ENCODE results near the gene ANKRD39. TPM values are rescaled to one million over a fixed set of nuclear protein-coding genes. Genes with fewer than 3 reads are reported as not detected.
A peak's percentile ranks its signal among the peaks of the same experiment; 100 is the strongest.

ANKRD39 gene
- total RNA-seq, 1 donor from 2014 or later: 14.9 TPM

GRCh38 chr2:96838345-96839292 lies 19.2 kb downstream of the ANKRD39 start:
- peaks cover 1% of the 10 kb centered on the region for H3K27me3 Mint-ChIP-seq (ENCODE audit: unreplicated experiment)
- TF ChIP-seq CTCF (IDR thresholded peaks at IDR 0.05; ENCODE audit: unreplicated experiment): no peak
- no peaks in the 10 kb centered on the region for H3K9me3 Mint-ChIP-seq (ENCODE audit: unreplicated experiment)
- H3K4me1 Mint-ChIP-seq (ENCODE audit: unreplicated experiment): peaks cover 5% of the 10 kb centered on the region
- H3K4me3 Mint-ChIP-seq (ENCODE audit: unreplicated experiment): no peak overlapping the region
- H3K27ac Mint-ChIP-seq (ENCODE audit: unreplicated experiment): no peak overlapping the region
- DNase-seq (ENCODE audit: low spot score): no peak
- peaks cover 5% of the 10 kb centered on the region for H3K36me3 Mint-ChIP-seq (ENCODE audit: low read depth, unreplicated experiment)

GRCh38 chr2:96837575-96837974 lies 20.2 kb downstream of the ANKRD39 start:
- TF ChIP-seq CTCF (IDR thresholded peaks at IDR 0.05; ENCODE audit: unreplicated experiment): no peak
- no peak overlapping the region for H3K4me3 Mint-ChIP-seq (ENCODE audit: unreplicated experiment)
- H3K4me1 Mint-ChIP-seq (ENCODE audit: unreplicated experiment): peaks cover 8% of the 10 kb centered on the region
- peaks cover 5% of the 10 kb centered on the region for H3K36me3 Mint-ChIP-seq (ENCODE audit: low read depth, unreplicated experiment)
- H3K9me3 Mint-ChIP-seq (ENCODE audit: unreplicated experiment): no peaks in the 10 kb centered on the region
- H3K27ac Mint-ChIP-seq (ENCODE audit: unreplicated experiment): no peak overlapping the region
- peaks cover 4% of the 10 kb centered on the region for H3K27me3 Mint-ChIP-seq (ENCODE audit: unreplicated experiment)
- no peak for DNase-seq (ENCODE audit: low spot score)

GRCh38 chr2:96835830-96836229 lies 22.0 kb downstream of the ANKRD39 start:
- no peak for TF ChIP-seq CTCF (IDR thresholded peaks at IDR 0.05; ENCODE audit: unreplicated experiment)
- DNase-seq (ENCODE audit: low spot score): no peak
- H3K4me1 Mint-ChIP-seq (ENCODE audit: unreplicated experiment): peaks cover 11% of the 10 kb centered on the region
- H3K9me3 Mint-ChIP-seq (ENCODE audit: unreplicated experiment): no peaks in the 10 kb centered on the region
- H3K27me3 Mint-ChIP-seq (ENCODE audit: unreplicated experiment): peaks cover 4% of the 10 kb centered on the region
- H3K36me3 Mint-ChIP-seq (ENCODE audit: low read depth, unreplicated experiment): peaks cover 11% of the 10 kb centered on the region
- H3K4me3 Mint-ChIP-seq (ENCODE audit: unreplicated experiment): no peak overlapping the region
- no peak overlapping the region for H3K27ac Mint-ChIP-seq (ENCODE audit: unreplicated experiment)

- DNase-seq (ENCODE audit: low spot score): peak; percentile 60
- Mint-ChIP-seq H3K9me3 (ENCODE audit: unreplicated experiment) (no peaks in the 10 kb centered on the region), H3K36me3 (ENCODE audit: low read depth, unreplicated experiment) (peaks cover 31% of the 10 kb centered on the region), H3K27ac (ENCODE audit: unreplicated experiment) (peak overlapping the region; percentile 77), H3K27me3 (ENCODE audit: unreplicated experiment) (peaks cover 5% of the 10 kb centered on the region), H3K4me1 (ENCODE audit: unreplicated experiment) (peaks cover 14% of the 10 kb centered on the region), H3K4me3 (ENCODE audit: unreplicated experiment) (peak overlapping the region; percentile 83)
- no peak for TF ChIP-seq CTCF (IDR thresholded peaks at IDR 0.05; ENCODE audit: unreplicated experiment)
Observed at GRCh38 chr2:96832754-96833507, 24.9 kb downstream of the ANKRD39 start.

Measured in endothelial cell (in vitro differentiated cells).